H1 (cell line): ENCODE results near the gene UVRAG.

Experiments
- EP300 ChIP-seq, 2 experiments: IDR thresholded peaks; 1 replicate in 1 of 2; 2 replicates in 1 of 2; pipeline ENCODE4 v1.6.1; 2011 to 2012; ENCODE audit warnings: low read depth in 2 of 2, low read length in 2 of 2, mild to moderate bottlenecking in 2 of 2, borderline replicate concordance in 1 of 2, inconsistent platforms in 1 of 2, moderate library complexity in 1 of 2
- EZH2 ChIP-seq: fragments of 200-600 bp; sonication (generic); IDR thresholded peaks from 2 replicates; pipeline ENCODE4 v1.7.1; 2012; ENCODE audit warnings: low read depth, mild to moderate bottlenecking, moderate library complexity, low read length, inconsistent platforms; ENCODE audit not compliant: severe bottlenecking
- GABPA ChIP-seq: IDR thresholded peaks from 2 replicates; pipeline ENCODE4 v1.6.1; 2011; ENCODE audit warnings: mild to moderate bottlenecking, low read length, moderate library complexity, borderline replicate concordance; ENCODE audit not compliant: insufficient read depth
- JUN ChIP-seq: IDR thresholded peaks from 2 replicates; pipeline ENCODE4 v1.6.1; 2011; ENCODE audit warnings: low read depth, mild to moderate bottlenecking, improper control_type of control experiment, low read length
- SP1 ChIP-seq: IDR thresholded peaks from 2 replicates; pipeline ENCODE4 v1.6.1; 2011; ENCODE audit warnings: low read depth, low read length
- TAF1 ChIP-seq: IDR thresholded peaks from 2 replicates; pipeline ENCODE4 v1.6.1; 2011; ENCODE audit warnings: mild to moderate bottlenecking, low read depth, low read length
- TF ChIP-seq, protein P1 (sequence below): IDR thresholded peaks from 2 replicates; pipeline ENCODE4 v1.6.1; 2012; ENCODE audit warnings: inconsistent platforms
- TF ChIP-seq, protein P2 (sequence below), 3 experiments: IDR thresholded peaks; 1 replicate in 2 of 3; 2 replicates in 1 of 3; pipeline versions ENCODE4 v1.5.1 to v1.6.1; 2011; ENCODE audit warnings: low read length in 3 of 3, mild to moderate bottlenecking in 3 of 3, inconsistent platforms in 2 of 3, low read depth in 1 of 3, moderate library complexity in 1 of 3; ENCODE audit not compliant: insufficient read depth in 1 of 3; ENCODE audit errors: control extremely low read depth in 1 of 3
- TF ChIP-seq, protein P3 (sequence below): IDR thresholded peaks from 2 replicates; pipeline ENCODE4 v1.6.1; 2011; ENCODE audit warnings: low read depth, mild to moderate bottlenecking, low read length; ENCODE audit not compliant: insufficient read depth

GRCh38 chr11:75796091-75796435, 18.9 kb upstream of the UVRAG start:
- TF ChIP-seq, protein P1, sequence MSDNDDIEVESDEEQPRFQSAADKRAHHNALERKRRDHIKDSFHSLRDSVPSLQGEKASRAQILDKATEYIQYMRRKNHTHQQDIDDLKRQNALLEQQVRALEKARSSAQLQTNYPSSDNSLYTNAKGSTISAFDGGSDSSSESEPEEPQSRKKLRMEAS = no peak
- TF ChIP-seq, protein P2, sequence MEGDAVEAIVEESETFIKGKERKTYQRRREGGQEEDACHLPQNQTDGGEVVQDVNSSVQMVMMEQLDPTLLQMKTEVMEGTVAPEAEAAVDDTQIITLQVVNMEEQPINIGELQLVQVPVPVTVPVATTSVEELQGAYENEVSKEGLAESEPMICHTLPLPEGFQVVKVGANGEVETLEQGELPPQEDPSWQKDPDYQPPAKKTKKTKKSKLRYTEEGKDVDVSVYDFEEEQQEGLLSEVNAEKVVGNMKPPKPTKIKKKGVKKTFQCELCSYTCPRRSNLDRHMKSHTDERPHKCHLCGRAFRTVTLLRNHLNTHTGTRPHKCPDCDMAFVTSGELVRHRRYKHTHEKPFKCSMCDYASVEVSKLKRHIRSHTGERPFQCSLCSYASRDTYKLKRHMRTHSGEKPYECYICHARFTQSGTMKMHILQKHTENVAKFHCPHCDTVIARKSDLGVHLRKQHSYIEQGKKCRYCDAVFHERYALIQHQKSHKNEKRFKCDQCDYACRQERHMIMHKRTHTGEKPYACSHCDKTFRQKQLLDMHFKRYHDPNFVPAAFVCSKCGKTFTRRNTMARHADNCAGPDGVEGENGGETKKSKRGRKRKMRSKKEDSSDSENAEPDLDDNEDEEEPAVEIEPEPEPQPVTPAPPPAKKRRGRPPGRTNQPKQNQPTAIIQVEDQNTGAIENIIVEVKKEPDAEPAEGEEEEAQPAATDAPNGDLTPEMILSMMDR (IDR thresholded peaks at IDR 0.05; ENCODE audit: control extremely low read depth in 1 of 3, insufficient read depth in 1 of 3, low read depth in 1 of 3, low read length in 3 of 3) = no peak
- TF ChIP-seq EZH2 = no peak
- TF ChIP-seq TAF1 = no peak
- TF ChIP-seq EP300 (IDR thresholded peaks at IDR 0.05; ENCODE audit: borderline replicate concordance in 1 of 2, low read depth in 2 of 2, low read length in 2 of 2) = no peak
- TF ChIP-seq GABPA = no peak
- TF ChIP-seq, protein P3, sequence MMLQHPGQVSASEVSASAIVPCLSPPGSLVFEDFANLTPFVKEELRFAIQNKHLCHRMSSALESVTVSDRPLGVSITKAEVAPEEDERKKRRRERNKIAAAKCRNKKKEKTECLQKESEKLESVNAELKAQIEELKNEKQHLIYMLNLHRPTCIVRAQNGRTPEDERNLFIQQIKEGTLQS = no peak
- no peak for TF ChIP-seq JUN
- no peak for TF ChIP-seq SP1
